Upper lobe of left lung (tissue), 6 donors: ENCODE measurements around the gene S100P. TPM values are rescaled to one million over a fixed set of nuclear protein-coding genes. Genes with fewer than 3 reads are reported as not detected.
"Not testable (repeated sequence)": the region's sequence is repeated elsewhere in the genome, so short reads cannot be mapped to it uniquely, and the experiment has no call there.

ENCODE experiments used
- ATAC-seq, 2 donors: fragments of 200-7000 bp; cut with Tn5 transposase; one replicate each; pipeline ENCODE4 v1.9.1; 2022; ENCODE audit warnings: mild to moderate bottlenecking in 2 of 2, moderate library complexity in 2 of 2; ENCODE audit not compliant: low FRiP score in 2 of 2
- DNase-seq, 2 donors: peaks; one replicate each; pipeline ENCODE4 v3.0.0-alpha.2; 2019 to 2020
- H3K27ac ChIP-seq, 4 donors: fragments of 200-600 bp; sonication (generic); one replicate each; pipeline ENCODE4 v1.5.1; 2016 to 2019
- H3K27me3 ChIP-seq, 4 donors: fragments of 200-600 bp; sonication (generic); one replicate each; pipeline ENCODE4 v1.5.1; 2017 to 2019
- H3K36me3 ChIP-seq, 4 donors: fragments of 200-600 bp; sonication (generic); one replicate each; pipeline ENCODE4 v1.5.1; 2016 to 2019
- H3K4me1 ChIP-seq, 4 donors: fragments of 200-600 bp; sonication (generic); one replicate each; pipeline ENCODE4 v1.5.1; 2018 to 2019
- H3K4me3 ChIP-seq, 4 donors: fragments of 200-600 bp; sonication (generic); one replicate each; pipeline ENCODE4 v1.5.1; 2017 to 2019; ENCODE audit warnings: mild to moderate bottlenecking in 2 of 4, moderate library complexity in 1 of 4
- H3K9me3 ChIP-seq, 4 donors: fragments of 200-600 bp; sonication (generic); one replicate each; pipeline ENCODE4 v1.5.1; 2018 to 2019
- EP300 ChIP-seq, 4 donors: sonication (generic); formaldehyde crosslinking; IDR thresholded peaks; one replicate each; pipeline ENCODE4 v1.5.1; 2017; ENCODE audit warnings: antibody characterized with exemption in 4 of 4, control low read depth in 2 of 4
- POLR2A ChIP-seq, 4 donors: fragments of 450-650 bp; IDR thresholded peaks; one replicate each; pipeline ENCODE4 v1.5.1; 2016 to 2017; ENCODE audit warnings: antibody characterized with exemption in 4 of 4, mild to moderate bottlenecking in 2 of 4
- POLR2AphosphoS5 ChIP-seq, 2 donors: sonication (generic); formaldehyde crosslinking; IDR thresholded peaks; one replicate each; pipeline ENCODE4 v1.5.1; 2017; ENCODE audit warnings: antibody characterized with exemption in 2 of 2
- WGBS, 2 donors: methylation state at CpG; one replicate each; pipeline ENCODE4 v1.1.5; 2017 to 2018; 5-methylcytosine and 5-hydroxymethylcytosine counted together
- total RNA-seq, 6 donors: library from RNA; depleted of rRNA in 4 of 6; stranded (reverse); fragments of >200 nt in 4 of 6; gene quantifications; one replicate each; pipeline versions ENCODE4 v1.1.0 to v1.2.1, GENCODE V29; 2016 to 2021
- TF ChIP-seq, protein P1 (sequence below), 6 experiments: fragments of 450-650 bp in 4 of 6; fragments of 200-600 bp in 2 of 6; sonication (generic) in 2 of 6; IDR thresholded peaks; one replicate each; pipeline ENCODE4 v1.5.1; 2016 to 2019; ENCODE audit warnings: antibody characterized with exemption in 6 of 6
- donor health status: DM: no; HTN: no; CAD: no; lungs with moderate emphysema.
- donor health status: DM: no; HTN: yes; CAD: no; lungs with severe emphysema.

S100P gene
- total RNA-seq, 6 donors from 2014 or later, result 4.1 to 22.4 (median 13.3) TPM; not detected in 2

DNA sequence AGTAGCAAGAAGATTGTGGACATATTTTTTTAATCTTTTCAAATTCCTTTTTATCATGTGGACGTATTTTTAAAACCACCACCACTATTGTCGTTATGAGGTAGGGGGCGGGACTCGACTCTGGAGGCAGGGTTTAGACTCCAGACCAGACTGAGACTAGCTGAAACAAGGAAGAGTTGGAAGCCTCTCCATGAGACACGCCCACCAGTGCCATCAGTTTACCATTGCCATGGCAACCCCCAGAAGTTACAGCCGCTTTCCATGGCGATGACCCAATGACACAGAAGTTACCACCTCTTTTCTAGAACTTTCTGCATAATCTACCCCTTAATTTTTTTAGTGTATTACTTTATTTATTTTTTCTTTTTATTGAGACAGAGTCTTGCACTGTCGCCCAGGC is 44.5 kb upstream of the S100P start:
- H3K27me3 ChIP-seq, result no peaks in the 10 kb centered on the region
- TF ChIP-seq, protein P1, sequence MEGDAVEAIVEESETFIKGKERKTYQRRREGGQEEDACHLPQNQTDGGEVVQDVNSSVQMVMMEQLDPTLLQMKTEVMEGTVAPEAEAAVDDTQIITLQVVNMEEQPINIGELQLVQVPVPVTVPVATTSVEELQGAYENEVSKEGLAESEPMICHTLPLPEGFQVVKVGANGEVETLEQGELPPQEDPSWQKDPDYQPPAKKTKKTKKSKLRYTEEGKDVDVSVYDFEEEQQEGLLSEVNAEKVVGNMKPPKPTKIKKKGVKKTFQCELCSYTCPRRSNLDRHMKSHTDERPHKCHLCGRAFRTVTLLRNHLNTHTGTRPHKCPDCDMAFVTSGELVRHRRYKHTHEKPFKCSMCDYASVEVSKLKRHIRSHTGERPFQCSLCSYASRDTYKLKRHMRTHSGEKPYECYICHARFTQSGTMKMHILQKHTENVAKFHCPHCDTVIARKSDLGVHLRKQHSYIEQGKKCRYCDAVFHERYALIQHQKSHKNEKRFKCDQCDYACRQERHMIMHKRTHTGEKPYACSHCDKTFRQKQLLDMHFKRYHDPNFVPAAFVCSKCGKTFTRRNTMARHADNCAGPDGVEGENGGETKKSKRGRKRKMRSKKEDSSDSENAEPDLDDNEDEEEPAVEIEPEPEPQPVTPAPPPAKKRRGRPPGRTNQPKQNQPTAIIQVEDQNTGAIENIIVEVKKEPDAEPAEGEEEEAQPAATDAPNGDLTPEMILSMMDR (IDR thresholded peaks at IDR 0.05), result no peak
- no peak for TF ChIP-seq EP300 (IDR thresholded peaks at IDR 0.05)
- TF ChIP-seq POLR2AphosphoS5 (IDR thresholded peaks at IDR 0.05), result no peak
- TF ChIP-seq POLR2A (IDR thresholded peaks at IDR 0.05), result no peak
- no peak overlapping the region for H3K4me3 ChIP-seq
- H3K27ac ChIP-seq, result no peak overlapping the region
- ATAC-seq (no peak), DNase-seq (no peak)
- 91 to 93% methylated on average over 8 of the region's 8 CpGs for WGBS, 2 donors
- no peaks in the 10 kb centered on the region for H3K4me1 ChIP-seq
- H3K9me3 ChIP-seq, result no peaks in the 10 kb centered on the region
- no peaks in the 10 kb centered on the region for H3K36me3 ChIP-seq

DNA sequence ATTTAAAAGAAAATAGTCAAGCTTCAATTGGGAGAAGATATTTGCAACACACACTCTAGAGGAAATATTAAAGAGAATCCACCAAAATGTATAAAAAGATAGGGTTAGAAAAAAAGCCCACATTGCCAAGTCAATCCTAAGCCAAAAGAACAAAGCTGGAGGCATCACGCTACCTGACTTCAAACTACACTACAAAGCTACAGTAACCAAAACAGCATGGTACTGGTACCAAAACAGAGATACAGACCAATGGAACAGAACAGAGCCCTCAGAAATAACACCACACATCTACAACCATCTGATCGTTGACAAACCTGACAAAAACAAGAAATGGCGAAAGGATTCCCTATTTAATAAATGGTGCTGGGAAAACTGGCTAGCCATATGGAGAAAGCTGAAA is 39.5 kb upstream of the S100P start:
- H3K4me1 ChIP-seq, result peaks cover 7 to 12% (median 8%) of the 10 kb centered on the region in 4 donors
- H3K4me3 ChIP-seq, H3K36me3 ChIP-seq, DNase-seq, H3K9me3 ChIP-seq, H3K27ac ChIP-seq, ATAC-seq, H3K27me3 ChIP-seq: not testable (repeated sequence)
- WGBS, 2 donors, result 90 to 91% methylated on average over 3 of the region's 3 CpGs

DNA sequence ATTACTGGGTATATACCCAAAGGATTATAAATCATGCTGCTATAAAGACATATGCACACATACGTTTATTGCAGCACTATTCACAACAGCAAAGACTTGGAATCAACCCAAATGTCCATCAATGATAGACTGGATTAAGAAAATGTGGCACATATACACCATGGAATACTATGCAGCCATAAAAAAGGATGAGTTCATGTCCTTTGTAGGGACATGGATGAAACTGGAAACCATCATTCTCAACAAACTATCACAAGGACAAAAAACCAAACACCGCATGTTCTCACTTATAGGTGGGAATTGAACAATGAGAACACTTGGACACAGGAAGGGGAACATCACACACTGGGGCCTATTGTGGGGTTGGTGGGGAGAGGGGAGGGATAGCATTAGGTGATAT is 38.4 kb upstream of the S100P start:
- H3K4me1 ChIP-seq, result peaks cover 7 to 14% (median 11%) of the 10 kb centered on the region in 4 donors
- not testable (repeated sequence) for ATAC-seq, H3K36me3 ChIP-seq, H3K27ac ChIP-seq, H3K9me3 ChIP-seq, H3K27me3 ChIP-seq, DNase-seq, H3K4me3 ChIP-seq
- WGBS, 2 donors, result 79 to 90% methylated on average over 2 of the region's 2 CpGs

DNA sequence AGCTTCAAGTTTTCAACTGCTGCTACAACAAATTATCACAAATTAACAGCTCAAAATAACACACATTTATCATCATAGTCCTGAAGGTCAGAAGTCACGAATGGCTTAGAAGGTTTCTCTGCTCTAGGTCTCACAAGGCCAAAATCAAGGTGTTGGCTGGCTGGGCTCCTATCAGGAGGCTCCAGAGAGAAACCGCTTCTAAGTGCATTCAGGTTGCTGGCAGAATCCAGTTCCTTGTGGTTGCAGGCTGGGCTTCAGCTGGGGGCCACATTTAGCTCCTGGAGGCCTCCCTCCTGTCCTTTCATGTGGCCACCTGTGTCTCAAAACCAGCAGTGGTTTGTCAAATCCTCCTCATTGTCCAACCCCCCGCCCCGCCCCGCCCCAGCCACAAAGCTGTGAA is 37.8 kb upstream of the S100P start:
- H3K27me3 ChIP-seq, result no peaks in the 10 kb centered on the region
- DNase-seq (no peak), ATAC-seq (no peak)
- WGBS, 2 donors, result 90 to 93% methylated on average over 5 of the region's 5 CpGs
- H3K4me1 ChIP-seq, result peaks cover 7 to 14% (median 11%) of the 10 kb centered on the region in 4 donors
- H3K4me3 ChIP-seq, result no peak overlapping the region
- H3K27ac ChIP-seq, result no peak overlapping the region
- TF ChIP-seq POLR2A (IDR thresholded peaks at IDR 0.05) (no peak), POLR2AphosphoS5 (IDR thresholded peaks at IDR 0.05) (no peak), EP300 (IDR thresholded peaks at IDR 0.05) (no peak)
- TF ChIP-seq, protein P1 (IDR thresholded peaks at IDR 0.05), result no peak
- H3K36me3 ChIP-seq, result no peaks in the 10 kb centered on the region
- H3K9me3 ChIP-seq, result no peaks in the 10 kb centered on the region

DNA sequence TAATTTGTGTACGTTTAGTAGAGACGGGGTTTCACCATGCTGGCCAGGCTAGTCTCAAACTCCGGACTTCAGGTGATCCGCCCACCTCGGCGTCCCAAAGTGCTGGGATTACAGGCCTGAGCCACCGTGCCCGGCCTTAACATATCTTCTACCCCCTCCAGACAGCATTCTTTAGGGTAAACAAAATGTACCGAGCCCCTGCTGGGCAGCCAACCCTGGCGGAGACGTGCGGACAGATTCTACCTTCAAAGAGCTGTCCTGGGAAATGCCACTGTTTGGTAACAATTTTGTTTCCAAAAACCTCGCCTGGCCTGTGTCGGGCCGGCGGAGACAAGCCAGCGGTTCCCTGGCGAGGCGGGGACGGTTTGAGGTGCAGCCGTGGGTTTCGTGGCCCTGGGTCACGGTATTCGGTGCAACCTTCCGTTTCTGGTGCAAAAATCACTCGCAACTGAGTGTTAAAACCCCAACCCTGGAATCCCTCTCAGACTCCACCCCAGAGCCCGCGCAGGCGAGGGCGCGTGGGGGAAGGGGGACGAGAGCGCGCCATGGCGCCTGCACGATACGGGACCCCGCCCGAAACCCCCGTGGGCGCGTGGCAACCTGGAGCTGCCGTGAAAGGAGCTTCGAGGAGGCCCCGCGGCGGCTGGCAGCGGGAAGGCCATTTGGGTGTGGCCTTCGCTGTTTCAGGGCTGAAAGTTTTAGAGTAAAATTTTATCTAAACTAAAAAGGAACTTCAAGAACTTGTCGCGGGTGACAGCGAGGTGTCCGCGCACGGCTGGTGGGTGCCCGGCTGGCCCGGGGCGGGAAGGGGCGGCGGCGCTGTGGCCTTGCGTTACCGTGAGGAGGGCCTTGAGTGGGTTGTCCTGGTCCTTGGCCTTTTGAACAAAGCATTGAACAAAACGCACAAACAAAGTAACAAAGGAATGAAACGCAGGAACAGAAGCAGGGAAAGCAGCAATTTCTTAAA is 36.2 kb upstream of the S100P start:
- Histone ChIP-seq H3K9me3 (no peaks in the 10 kb centered on the region), H3K27me3 (no peaks in the 10 kb centered on the region), H3K27ac (no peak overlapping the region), H3K36me3 (no peaks in the 10 kb centered on the region), H3K4me1 (peaks cover 7 to 14% (median 11%) of the 10 kb centered on the region in 4 donors), H3K4me3 (no peak overlapping the region)
- ATAC-seq (no peak), DNase-seq (no peak)
- TF ChIP-seq POLR2AphosphoS5 (IDR thresholded peaks at IDR 0.05), result no peak
- no peak for TF ChIP-seq EP300 (IDR thresholded peaks at IDR 0.05)
- TF ChIP-seq, protein P1 (IDR thresholded peaks at IDR 0.05), result no peak
- no peak for TF ChIP-seq POLR2A (IDR thresholded peaks at IDR 0.05)
- 64 to 73% methylated on average over 65 of the region's 65 CpGs for WGBS, 2 donors
